H1 (cell line): ENCODE data around the gene UMODL1. TPM values are rescaled to one million over a fixed set of nuclear protein-coding genes. Genes with fewer than 3 reads are reported as not detected.

Experiments used
- CTCF ChIA-PET: fragments of 300-600 bp; sonication (Branson Sonifier 250); formaldehyde crosslinking; loops from one replicate; lab custom pipeline; 2021; ENCODE audit not compliant: partially characterized antibody; lab: Charles Lee
- POLR2A ChIA-PET: fragments of 300-600 bp; sonication (Branson Sonifier 250); formaldehyde crosslinking; loops from one replicate; lab custom pipeline; 2021; ENCODE audit warnings: inconsistent platforms; ENCODE audit not compliant: partially characterized antibody; lab: Charles Lee
- DNase-seq, 2 experiments: peaks; one replicate each; pipeline versions ENCODE4 v3.0.0 to v3.0.0-alpha.2; 2010 to 2022; ENCODE audit warnings: low spot score in 2 of 2, low read depth in 1 of 2, mixed read lengths in 1 of 2
- FAIRE-seq: peaks from 2 replicates; lab custom pipeline; 2011; peaks lifted over from hg19 to GRCh38; lab: Jason Lieb, UNC
- H2AFZ ChIP-seq: 2 replicates; pipeline ENCODE4 v1.8.1; 2012; ENCODE audit warnings: low read length, inconsistent platforms
- H2AK5ac ChIP-seq: 2 replicates; pipeline ENCODE4 v1.6.1; 2013; ENCODE audit warnings: low read depth, low read length
- H2BK120ac ChIP-seq: replicated peaks from 2 replicates; pipeline ENCODE3; 2013; ENCODE audit warnings: low read depth, low read length, inconsistent platforms
- H2BK12ac ChIP-seq: 2 replicates; pipeline ENCODE4 v1.6.1; 2013; ENCODE audit warnings: low read depth, low read length
- H2BK15ac ChIP-seq: 2 replicates; pipeline ENCODE4 v1.6.1; 2013; ENCODE audit warnings: low read length
- H2BK20ac ChIP-seq: 2 replicates; pipeline ENCODE4 v1.6.1; 2013; ENCODE audit warnings: low read length
- H2BK5ac ChIP-seq: 2 replicates; pipeline ENCODE4 v1.6.1; 2013; ENCODE audit warnings: low read depth, low read length
- H3K14ac ChIP-seq: 2 replicates; pipeline ENCODE4 v1.6.1; 2013; ENCODE audit warnings: inconsistent platforms; ENCODE audit not compliant: insufficient read length
- H3K18ac ChIP-seq: 2 replicates; pipeline ENCODE4 v1.6.1; 2013; ENCODE audit warnings: low read length; ENCODE audit errors: extremely low read depth
- H3K23ac ChIP-seq: 2 replicates; pipeline ENCODE4 v1.6.1; 2013; ENCODE audit warnings: inconsistent platforms; ENCODE audit not compliant: insufficient read length
- H3K23me2 ChIP-seq: 2 replicates; pipeline ENCODE4 v1.6.1; 2013; ENCODE audit warnings: low read depth, low read length
- H3K27ac ChIP-seq: 2 replicates; pipeline ENCODE4 v1.6.1; 2011; ENCODE audit warnings: low read depth, low read length, inconsistent platforms
- H3K27me3 ChIP-seq, 4 experiments: replicated peaks in 1 of 4; 1 replicate in 1 of 4; 2 replicates in 3 of 4; pipeline versions ENCODE4 v1.6.1 to v1.8.1; 2011 to 2013; ENCODE audit warnings: low read length in 3 of 4, mild to moderate bottlenecking in 3 of 4, inconsistent platforms in 2 of 4, mixed read lengths in 2 of 4, moderate library complexity in 1 of 4; ENCODE audit not compliant: control insufficient read depth in 3 of 4, insufficient read depth in 3 of 4; ENCODE audit errors: extremely low read depth in 1 of 4
- H3K36me3 ChIP-seq, 4 experiments: 2 replicates each; pipeline versions ENCODE4 v1.6.1 to v1.8.1; 2011 to 2013; ENCODE audit warnings: mild to moderate bottlenecking in 4 of 4, low read length in 3 of 4, moderate library complexity in 2 of 4, control low read depth in 1 of 4, inconsistent platforms in 1 of 4; ENCODE audit not compliant: insufficient read depth in 4 of 4, control insufficient read depth in 2 of 4
- H3K4ac ChIP-seq: replicated peaks from 2 replicates; pipeline ENCODE3; 2013; ENCODE audit warnings: low read length, low read depth, mixed read lengths, inconsistent platforms; ENCODE audit not compliant: insufficient read length
- H3K4me1 ChIP-seq, 4 experiments: replicated peaks in 1 of 4; 1 replicate in 1 of 4; 2 replicates in 3 of 4; pipeline versions ENCODE4 v1.6.1 to v1.8.1; 2011 to 2013; ENCODE audit warnings: low read length in 3 of 4, inconsistent platforms in 2 of 4, mixed read lengths in 1 of 4; ENCODE audit not compliant: insufficient read depth in 4 of 4, control insufficient read depth in 3 of 4
- H3K4me2 ChIP-seq, 2 experiments: 2 replicates each; pipeline versions ENCODE4 v1.6.1 to v1.8.1; 2011 to 2013; ENCODE audit warnings: low read depth in 2 of 2, low read length in 2 of 2, control low read depth in 1 of 2, inconsistent platforms in 1 of 2, mild to moderate bottlenecking in 1 of 2; ENCODE audit not compliant: insufficient read depth in 1 of 2
- H3K4me3 ChIP-seq, 4 experiments: fragments of 200-600, 300-600 bp in 1 of 4; sonication (generic), shearing (Covaris generic), sonication (Bioruptor Twin) in 1 of 4; 2 replicates each; pipeline versions ENCODE4 v1.5.1 to v1.8.1; 2011 to 2016; ENCODE audit warnings: low read length in 4 of 4, low read depth in 3 of 4, control low read depth in 2 of 4, inconsistent platforms in 2 of 4, mild to moderate bottlenecking in 2 of 4, mixed read lengths in 1 of 4, moderate library complexity in 1 of 4; ENCODE audit not compliant: insufficient read depth in 2 of 4; ENCODE audit errors: extremely low read depth in 1 of 4
- H3K56ac ChIP-seq: replicated peaks from 2 replicates; pipeline ENCODE3; 2013; ENCODE audit warnings: low read depth, mild to moderate bottlenecking, mixed read lengths, low read length, inconsistent platforms; ENCODE audit not compliant: insufficient read length
- H3K79me1 ChIP-seq: 2 replicates; pipeline ENCODE4 v1.6.1; 2013; ENCODE audit warnings: low read depth, low read length, control low read depth
- H3K79me2 ChIP-seq, 2 experiments: 2 replicates each; pipeline versions ENCODE4 v1.6.1 to v1.8.1; 2012 to 2013; ENCODE audit warnings: low read length in 2 of 2, mild to moderate bottlenecking in 2 of 2, inconsistent platforms in 1 of 2; ENCODE audit not compliant: insufficient read depth in 2 of 2, control insufficient read depth in 1 of 2
- H3K9ac ChIP-seq, 4 experiments: replicated peaks in 1 of 4; 1 replicate in 1 of 4; 2 replicates in 3 of 4; pipeline versions ENCODE4 v1.6.1 to v1.8.1; 2011 to 2013; ENCODE audit warnings: low read depth in 3 of 4, low read length in 3 of 4, control low read depth in 2 of 4, mild to moderate bottlenecking in 2 of 4, moderate library complexity in 2 of 4, inconsistent platforms in 1 of 4; ENCODE audit errors: extremely low read depth in 1 of 4
- H3K9me3 ChIP-seq, 2 experiments: 2 replicates each; pipeline versions ENCODE4 v1.6.1 to v1.8.1; 2012 to 2013; ENCODE audit warnings: mild to moderate bottlenecking in 2 of 2, moderate library complexity in 2 of 2, control low read depth in 1 of 2, inconsistent platforms in 1 of 2, low read depth in 1 of 2, low read length in 1 of 2, mixed read lengths in 1 of 2; ENCODE audit not compliant: insufficient read depth in 2 of 2
- H4K20me1 ChIP-seq, 2 experiments: replicated peaks in 1 of 2; 2 replicates each; pipeline versions ENCODE3 to v1.8.1; 2011 to 2013; ENCODE audit warnings: inconsistent platforms in 2 of 2, low read length in 2 of 2, mild to moderate bottlenecking in 1 of 2; ENCODE audit not compliant: insufficient read depth in 2 of 2, control insufficient read depth in 1 of 2
- H4K5ac ChIP-seq: 2 replicates; pipeline ENCODE4 v1.6.1; 2013; ENCODE audit warnings: low read length, low read depth, mixed read lengths, inconsistent platforms; ENCODE audit not compliant: insufficient read length
- H4K8ac ChIP-seq: 2 replicates; pipeline ENCODE4 v1.8.0; 2013; ENCODE audit warnings: mild to moderate bottlenecking, moderate library complexity, low read length, inconsistent platforms; ENCODE audit not compliant: insufficient read depth; ENCODE audit errors: extremely low read depth
- H4K91ac ChIP-seq: replicated peaks from 2 replicates; pipeline ENCODE3; 2013; ENCODE audit warnings: low read length, mixed read lengths, inconsistent platforms; ENCODE audit not compliant: insufficient read length
- TCF12 ChIP-seq: IDR thresholded peaks from 2 replicates; pipeline ENCODE4 v1.6.1; 2011; ENCODE audit warnings: low read depth, mild to moderate bottlenecking, low read length
- TEAD4 ChIP-seq: IDR thresholded peaks from 2 replicates; pipeline ENCODE4 v1.6.1; 2012; ENCODE audit warnings: low read depth, low read length, inconsistent platforms, mixed read lengths
- WGBS, 2 experiments: shearing (Covaris generic) in 1 of 2; methylation state at CpG; one replicate each; pipeline versions ENCODE4 v1.1.6 to v1.1.7; 2013 to 2015; ENCODE audit warnings: low lambda C conversion rate in 2 of 2, mixed read lengths in 2 of 2, inconsistent platforms in 1 of 2, low coverage in 1 of 2, missing lambda C conversion rate in 1 of 2; ENCODE audit not compliant: insufficient replicate concordance in 2 of 2, insufficient coverage in 1 of 2, insufficient read length in 1 of 2; ENCODE audit errors: extremely low coverage in 1 of 2, missing lambda C conversion rate in 1 of 2; 5-methylcytosine and 5-hydroxymethylcytosine counted together
- polyA plus RNA-seq, 7 experiments: library from polyadenylated mRNA; depleted of rRNA in 3 of 7; stranded (reverse) in 5 of 7; unstranded in 2 of 7; fragments of >200 nt in 5 of 7; fragments of 200-250 nt in 2 of 7; gene quantifications; 1 replicate in 5 of 7; 2 replicates in 1 of 7; 4 replicates in 1 of 7; pipeline versions ENCODE4 v1.2.1 to v1.2.3, GENCODE V29; 2011 to 2013; ENCODE audit warnings: missing spikeins in 2 of 7, mixed read lengths in 2 of 7
- total RNA-seq: library from RNA; stranded (reverse); fragmentation: NEBNext Ultra II Directional; extraction: Animal tissue kit (Norgen Biotek cat#: 25700); gene quantifications from 2 replicates; pipeline ENCODE4 v1.2.1, GENCODE V29; 2021

The UMODL1 gene
- total and polyA plus RNA-seq, 2 of the 8 experiments (the other 6 are each of a cell fraction or from before 2014, with no cell fraction given), result not detected

GRCh38 chr21:42062236-42063022, 8.7 kb upstream of the UMODL1 start:
- POLR2A ChIA-PET, result no interaction called here
- H3K4me2 ChIP-seq, result no peak overlapping the region
- no peaks in the 10 kb centered on the region for H3K36me3 ChIP-seq
- H2AFZ ChIP-seq, result no peak overlapping the region
- no peak overlapping the region for H2BK20ac ChIP-seq
- H3K14ac ChIP-seq, result no peak overlapping the region
- H3K18ac ChIP-seq, result no peak overlapping the region
- H4K5ac ChIP-seq, result no peak overlapping the region
- peaks cover 0 to 19% (median 9%) of the 10 kb centered on the region in 4 experiments; a peak in 5 of 7 replicates for H3K4me1 ChIP-seq
- H3K79me2 ChIP-seq, result no peaks in the 10 kb centered on the region
- CTCF ChIA-PET, result interaction anchor here (1.1 to 1.5 kb wide), 2 partner anchors 9 to 11 kb away, joined by 3 read pairs; no protein-coding TSS in a partner anchor
- WGBS, 2 experiments, result 82% methylated on average over 31 of the region's 31 CpGs; no CpG with 5 or more reads in 1 of the 2 experiments
- no peaks in the 10 kb centered on the region for H3K79me1 ChIP-seq
- H3K9me3 ChIP-seq, result no peaks in the 10 kb centered on the region
- no peak overlapping the region for H2BK5ac ChIP-seq
- no peak overlapping the region for H2BK120ac ChIP-seq
- H2BK15ac ChIP-seq, result no peak overlapping the region
- no peak overlapping the region for H4K8ac ChIP-seq
- no peak overlapping the region for H4K91ac ChIP-seq
- no peak for TF ChIP-seq TEAD4
- 0 out of 2 replicates have a peak, but pooled peaks have one; percentile 31 for TF ChIP-seq TCF12
- H3K23ac ChIP-seq, result no peak overlapping the region
- no peak overlapping the region for H3K4ac ChIP-seq
- no peak overlapping the region for H2BK12ac ChIP-seq
- H4K20me1 ChIP-seq, result no peaks in the 10 kb centered on the region
- no peak for FAIRE-seq
- H3K4me3 ChIP-seq, result no peak overlapping the region
- H3K56ac ChIP-seq, result no peak overlapping the region
- no peak overlapping the region for H3K9ac ChIP-seq
- H2AK5ac ChIP-seq, result no peak overlapping the region
- no peak for DNase-seq
- no peaks in the 10 kb centered on the region for H3K23me2 ChIP-seq
- H3K27me3 ChIP-seq, result peaks cover 0 to 2% (median 0%) of the 10 kb centered on the region in 4 experiments; a peak in 1 of 7 replicates
- H3K27ac ChIP-seq, result no peak overlapping the region
